WTC11 (cell line): ENCODE results near the gene SMIM22. TPM values are rescaled to one million over a fixed set of nuclear protein-coding genes. Genes with fewer than 3 reads are reported as not detected.

ENCODE experiments used
- ATAC-seq: fragments of 200-7000 bp; cut with Tn5 transposase; 2 replicates; pipeline ENCODE4 v1.10.0; 2021; ENCODE audit warnings: mild to moderate bottlenecking, moderate library complexity
- CTCF ChIA-PET: fragments of 300-600 bp; sonication (Branson Sonifier 250); formaldehyde crosslinking; loops from one replicate; lab custom pipeline; 2021; ENCODE audit warnings: antibody characterized with exemption; lab: Charles Lee
- POLR2A ChIA-PET: fragments of 350-600 bp; sonication (Branson Sonifier 250); formaldehyde crosslinking; loops from one replicate; lab custom pipeline; 2021; ENCODE audit warnings: antibody characterized with exemption; lab: Charles Lee
- DNase-seq: peaks from one replicate; pipeline ENCODE4 v3.0.0; 2021; ENCODE audit warnings: low spot score
- H3K27ac Mint-ChIP-seq: 2 replicates; pipeline ENCODE4 v1.8.0; 2021; ENCODE audit warnings: mixed read lengths
- H3K27me3 Mint-ChIP-seq: 2 replicates; pipeline ENCODE4 v1.8.0; 2021; ENCODE audit warnings: low read depth, mild to moderate bottlenecking, moderate library complexity, mixed read lengths
- H3K36me3 Mint-ChIP-seq: 2 replicates; pipeline ENCODE4 v1.8.0; 2021; ENCODE audit warnings: mixed read lengths
- H3K4me1 Mint-ChIP-seq: 2 replicates; pipeline ENCODE4 v1.8.0; 2022; ENCODE audit warnings: mixed read lengths
- H3K4me3 Mint-ChIP-seq: 2 replicates; pipeline ENCODE4 v1.8.0; 2021; ENCODE audit warnings: mild to moderate bottlenecking, moderate library complexity, mixed read lengths
- H3K9me3 Mint-ChIP-seq: 2 replicates; pipeline ENCODE4 v1.8.0; 2021; ENCODE audit warnings: mixed read lengths
- CBFB ChIP-seq: sonication (generic); formaldehyde crosslinking; IDR thresholded peaks from 2 replicates; pipeline ENCODE4 v1.8.1; 2022; ENCODE audit warnings: mild to moderate bottlenecking, low read depth, missing genetic modification reagents
- ELF4 ChIP-seq: sonication (generic); formaldehyde crosslinking; IDR thresholded peaks from 2 replicates; pipeline ENCODE4 v1.8.1; 2022; ENCODE audit warnings: low read depth, mild to moderate bottlenecking, moderate library complexity, missing genetic modification reagents
- ESRRA ChIP-seq: sonication (generic); formaldehyde crosslinking; IDR thresholded peaks from 2 replicates; pipeline ENCODE4 v1.8.1; 2022; ENCODE audit warnings: mild to moderate bottlenecking, missing genetic modification reagents, borderline replicate concordance
- ETV6 ChIP-seq: sonication (generic); formaldehyde crosslinking; IDR thresholded peaks from 2 replicates; pipeline ENCODE4 v1.8.1; 2022; ENCODE audit warnings: mild to moderate bottlenecking, missing genetic modification reagents
- FOXJ3 ChIP-seq: sonication (generic); formaldehyde crosslinking; IDR thresholded peaks from 2 replicates; pipeline ENCODE4 v1.9.0; 2021; ENCODE audit warnings: missing genetic modification reagents, mild to moderate bottlenecking, borderline replicate concordance
- GABPB1 ChIP-seq: sonication (generic); formaldehyde crosslinking; IDR thresholded peaks from 2 replicates; pipeline ENCODE4 v1.8.1; 2023; ENCODE audit warnings: mild to moderate bottlenecking, missing genetic modification reagents
- GRHL2 ChIP-seq: fragments of 250-450 bp; sonication (Bioruptor Pico); IDR thresholded peaks from 2 replicates; pipeline ENCODE4 v1.8.0; 2022; ENCODE audit warnings: mild to moderate bottlenecking, moderate library complexity; ENCODE audit not compliant: insufficient replicate concordance, severe bottlenecking
- JUN ChIP-seq: sonication (generic); formaldehyde crosslinking; IDR thresholded peaks from 2 replicates; pipeline ENCODE4 v1.8.0; 2023; ENCODE audit warnings: mild to moderate bottlenecking, missing genetic modification reagents
- NFATC4 ChIP-seq: fragments of 250-450 bp; sonication (Bioruptor Pico); IDR thresholded peaks from 2 replicates; pipeline ENCODE4 v1.9.0; 2021; ENCODE audit warnings: mild to moderate bottlenecking
- NR1H2 ChIP-seq: sonication (generic); formaldehyde crosslinking; IDR thresholded peaks from 2 replicates; pipeline ENCODE4 v1.9.0; 2021; ENCODE audit warnings: mild to moderate bottlenecking, moderate library complexity, missing genetic modification reagents
- NR3C1 ChIP-seq: sonication (generic); formaldehyde crosslinking; conservative IDR thresholded peaks from 2 replicates; pipeline ENCODE4 v1.8.1; 2023; ENCODE audit warnings: low read depth, mild to moderate bottlenecking, missing genetic modification reagents
- PRRX2 ChIP-seq: fragments of 250-450 bp; sonication (Bioruptor Pico); IDR thresholded peaks from 2 replicates; pipeline ENCODE4 v1.8.0; 2021; ENCODE audit warnings: mild to moderate bottlenecking
- RELA ChIP-seq: sonication (generic); formaldehyde crosslinking; IDR thresholded peaks from 2 replicates; pipeline ENCODE4 v1.8.1; 2022; ENCODE audit warnings: missing genetic modification reagents, mild to moderate bottlenecking, borderline replicate concordance
- SMAD4 ChIP-seq: sonication (generic); formaldehyde crosslinking; IDR thresholded peaks from 2 replicates; pipeline ENCODE4 v1.8.0; 2022; ENCODE audit warnings: mild to moderate bottlenecking, missing genetic modification reagents
- SOX15 ChIP-seq: fragments of 250-450 bp; sonication (Bioruptor Pico); IDR thresholded peaks from 2 replicates; pipeline ENCODE4 v1.9.0; 2021; ENCODE audit warnings: mild to moderate bottlenecking
- ZNF121 ChIP-seq: sonication (generic); formaldehyde crosslinking; IDR thresholded peaks from 2 replicates; pipeline ENCODE4 v1.8.0; 2023; ENCODE audit warnings: missing genetic modification reagents
- ZNF219 ChIP-seq: sonication (generic); formaldehyde crosslinking; IDR thresholded peaks from 2 replicates; pipeline ENCODE4 v1.8.0; 2023; ENCODE audit warnings: missing genetic modification reagents, mild to moderate bottlenecking, borderline replicate concordance
- ZNF317 ChIP-seq: sonication (generic); formaldehyde crosslinking; IDR thresholded peaks from 2 replicates; pipeline ENCODE4 v1.8.1; 2023; ENCODE audit warnings: low read depth, mild to moderate bottlenecking, moderate library complexity, missing genetic modification reagents, borderline replicate concordance
- ZNF396 ChIP-seq: fragments of 250-450 bp; sonication (Bioruptor Pico); IDR thresholded peaks from 2 replicates; pipeline ENCODE4 v1.8.0; 2021; ENCODE audit warnings: mild to moderate bottlenecking, moderate library complexity, borderline replicate concordance
- ZNF423 ChIP-seq: fragments of 250-450 bp; sonication (Bioruptor Pico); IDR thresholded peaks from 2 replicates; pipeline ENCODE4 v2.1.2; 2022; ENCODE audit warnings: mild to moderate bottlenecking, moderate library complexity
- total RNA-seq: library from RNA; stranded (reverse); gene quantifications from 3 replicates; pipeline ENCODE4 v1.2.3, GENCODE V29; 2021
- TF ChIP-seq, protein P1 (sequence below): sonication (generic); formaldehyde crosslinking; IDR thresholded peaks from 2 replicates; pipeline ENCODE4 v1.8.1; 2022; ENCODE audit warnings: low read depth, missing genetic modification reagents, borderline replicate concordance
- TF ChIP-seq, protein P2 (sequence below): fragments of 250-450 bp; sonication (Bioruptor Pico); IDR thresholded peaks from 2 replicates; pipeline ENCODE4 v1.9.0; 2021; ENCODE audit warnings: mild to moderate bottlenecking
- TF ChIP-seq, protein P3 (sequence below): sonication (generic); formaldehyde crosslinking; IDR thresholded peaks from 2 replicates; pipeline ENCODE4 v1.8.1; 2022; ENCODE audit warnings: missing genetic modification reagents, borderline replicate concordance
- TF ChIP-seq, protein P4 (sequence below): fragments of 250-450 bp; sonication (Bioruptor Pico); IDR thresholded peaks from 2 replicates; pipeline ENCODE4 v1.8.0; 2021; ENCODE audit warnings: mild to moderate bottlenecking
- TF ChIP-seq, protein P5 (sequence below): fragments of 250-450 bp; sonication (Bioruptor Pico); IDR thresholded peaks from 2 replicates; pipeline ENCODE4 v1.9.0; 2021; ENCODE audit warnings: mild to moderate bottlenecking
- TF ChIP-seq, protein P6 (sequence below): sonication (generic); formaldehyde crosslinking; IDR thresholded peaks from 2 replicates; pipeline ENCODE4 v1.8.0; 2022; ENCODE audit warnings: mild to moderate bottlenecking, missing genetic modification reagents

Gene SMIM22
- total RNA-seq, 1 experiment from 2014 or later: not detected

DNA sequence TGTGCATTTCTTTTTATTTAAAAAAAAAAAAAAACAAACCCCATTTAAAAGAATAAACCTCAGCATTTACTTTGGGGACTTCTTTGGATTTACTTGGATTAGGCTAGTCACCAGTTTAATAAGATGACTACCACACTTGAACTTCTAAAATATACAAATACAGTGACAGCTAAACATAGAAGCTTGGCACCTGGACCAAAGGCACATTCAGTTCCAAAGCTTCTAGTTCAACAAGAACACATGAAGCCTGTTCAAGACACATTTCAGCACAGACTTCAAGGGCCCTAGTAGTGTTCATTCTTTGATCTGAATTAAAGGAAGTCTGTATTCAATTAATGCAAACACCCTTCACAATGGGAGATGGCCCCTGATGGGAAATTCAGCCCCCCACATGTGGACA is 18.9 kb downstream of the SMIM22 start:
- ATAC-seq (no peak), DNase-seq (no peak)
- Mint-ChIP-seq H3K9me3 (no peaks in the 10 kb centered on the region), H3K27me3 (no peaks in the 10 kb centered on the region), H3K4me3 (no peak overlapping the region), H3K36me3 (peaks cover 66% of the 10 kb centered on the region), H3K4me1 (no peaks in the 10 kb centered on the region), H3K27ac (no peak overlapping the region)
- POLR2A ChIA-PET: no interaction called here
- CTCF ChIA-PET: interaction anchor here (1.3 kb wide), 1 partner anchor 11 kb away, joined by 6 read pairs; the partner anchor contains the start of gene ROGDI
- no peak for TF ChIP-seq ZNF317 (CRISPR knock-in tag)
- no peak for TF ChIP-seq CBFB (CRISPR knock-in tag)
- TF ChIP-seq FOXJ3 (CRISPR knock-in tag): no peak
- TF ChIP-seq NR3C1 (CRISPR knock-in tag): no peak
- no peak for TF ChIP-seq ZNF396 (CRISPR knock-in tag)
- TF ChIP-seq, protein P1, sequence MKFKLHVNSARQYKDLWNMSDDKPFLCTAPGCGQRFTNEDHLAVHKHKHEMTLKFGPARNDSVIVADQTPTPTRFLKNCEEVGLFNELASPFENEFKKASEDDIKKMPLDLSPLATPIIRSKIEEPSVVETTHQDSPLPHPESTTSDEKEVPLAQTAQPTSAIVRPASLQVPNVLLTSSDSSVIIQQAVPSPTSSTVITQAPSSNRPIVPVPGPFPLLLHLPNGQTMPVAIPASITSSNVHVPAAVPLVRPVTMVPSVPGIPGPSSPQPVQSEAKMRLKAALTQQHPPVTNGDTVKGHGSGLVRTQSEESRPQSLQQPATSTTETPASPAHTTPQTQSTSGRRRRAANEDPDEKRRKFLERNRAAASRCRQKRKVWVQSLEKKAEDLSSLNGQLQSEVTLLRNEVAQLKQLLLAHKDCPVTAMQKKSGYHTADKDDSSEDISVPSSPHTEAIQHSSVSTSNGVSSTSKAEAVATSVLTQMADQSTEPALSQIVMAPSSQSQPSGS (CRISPR knock-in tag): no peak
- no peak for TF ChIP-seq ZNF423 (CRISPR knock-in tag)
- no peak for TF ChIP-seq SOX15 (CRISPR knock-in tag)
- TF ChIP-seq RELA (CRISPR knock-in tag): no peak
- TF ChIP-seq, protein P2, sequence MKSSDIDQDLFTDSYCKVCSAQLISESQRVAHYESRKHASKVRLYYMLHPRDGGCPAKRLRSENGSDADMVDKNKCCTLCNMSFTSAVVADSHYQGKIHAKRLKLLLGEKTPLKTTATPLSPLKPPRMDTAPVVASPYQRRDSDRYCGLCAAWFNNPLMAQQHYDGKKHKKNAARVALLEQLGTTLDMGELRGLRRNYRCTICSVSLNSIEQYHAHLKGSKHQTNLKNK (CRISPR knock-in tag): no peak
- no peak for TF ChIP-seq GABPB1 (CRISPR knock-in tag)
- TF ChIP-seq ZNF121 (CRISPR knock-in tag): no peak

DNA sequence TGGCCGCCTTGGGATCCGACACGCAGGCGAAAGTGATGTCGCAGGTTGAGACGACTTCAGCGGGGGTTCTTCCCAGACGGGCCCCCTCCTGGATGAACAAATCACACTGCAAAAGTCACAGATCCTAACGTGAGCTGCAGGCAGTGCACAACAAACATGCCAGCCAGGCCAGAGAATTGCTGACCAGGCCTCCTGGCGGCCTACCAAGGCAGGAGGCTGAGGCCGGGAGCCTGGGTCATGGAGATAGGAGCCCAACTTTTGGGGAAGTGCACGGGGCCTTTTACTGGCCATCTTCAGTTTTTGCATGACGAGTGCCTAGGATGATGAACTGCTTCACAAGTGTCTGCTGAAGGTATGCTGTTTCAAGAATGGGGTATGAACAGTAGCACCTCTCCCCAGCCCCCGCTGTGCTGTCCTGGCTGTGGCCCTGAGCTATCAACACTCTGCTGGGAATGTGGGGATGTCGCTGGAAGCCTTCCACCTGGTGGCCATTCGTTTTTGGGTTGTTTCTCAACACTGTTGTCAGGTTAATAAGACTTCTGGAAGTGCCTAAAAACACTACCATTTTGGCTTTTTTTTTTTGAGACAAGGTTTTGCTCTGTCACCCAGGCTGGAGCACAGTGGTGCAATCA is 19.5 kb downstream of the SMIM22 start:
- H3K4me3 Mint-ChIP-seq: no peak overlapping the region
- ChIA-PET CTCF (interaction anchor here (0.7 to 1.3 kb wide), 5 partner anchors 12 to 211 kb away, joined by 3 to 7 read pairs (median 3); partner anchors contain the start of genes ANKS3, DNAAF8 and ROGDI), POLR2A (no interaction called here)
- no peaks in the 10 kb centered on the region for H3K27me3 Mint-ChIP-seq
- no peak for DNase-seq
- no peak; the same call in 1 of the 2 replicates for ATAC-seq
- H3K4me1 Mint-ChIP-seq: no peaks in the 10 kb centered on the region
- peaks cover 67% of the 10 kb centered on the region for H3K36me3 Mint-ChIP-seq
- TF ChIP-seq ZNF317 (CRISPR knock-in tag): no peak
- TF ChIP-seq ELF4 (CRISPR knock-in tag): no peak
- no peak for TF ChIP-seq NR1H2 (CRISPR knock-in tag)
- TF ChIP-seq, protein P3, sequence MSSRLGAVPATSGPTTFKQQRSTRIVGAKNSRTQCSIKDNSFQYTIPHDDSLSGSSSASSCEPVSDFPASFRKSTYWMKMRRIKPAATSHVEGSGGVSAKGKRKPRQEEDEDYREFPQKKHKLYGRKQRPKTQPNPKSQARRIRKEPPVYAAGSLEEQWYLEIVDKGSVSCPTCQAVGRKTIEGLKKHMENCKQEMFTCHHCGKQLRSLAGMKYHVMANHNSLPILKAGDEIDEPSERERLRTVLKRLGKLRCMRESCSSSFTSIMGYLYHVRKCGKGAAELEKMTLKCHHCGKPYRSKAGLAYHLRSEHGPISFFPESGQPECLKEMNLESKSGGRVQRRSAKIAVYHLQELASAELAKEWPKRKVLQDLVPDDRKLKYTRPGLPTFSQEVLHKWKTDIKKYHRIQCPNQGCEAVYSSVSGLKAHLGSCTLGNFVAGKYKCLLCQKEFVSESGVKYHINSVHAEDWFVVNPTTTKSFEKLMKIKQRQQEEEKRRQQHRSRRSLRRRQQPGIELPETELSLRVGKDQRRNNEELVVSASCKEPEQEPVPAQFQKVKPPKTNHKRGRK: no peak
- TF ChIP-seq ESRRA (CRISPR knock-in tag): no peak
- TF ChIP-seq PRRX2 (CRISPR knock-in tag): no peak
- TF ChIP-seq, protein P4, sequence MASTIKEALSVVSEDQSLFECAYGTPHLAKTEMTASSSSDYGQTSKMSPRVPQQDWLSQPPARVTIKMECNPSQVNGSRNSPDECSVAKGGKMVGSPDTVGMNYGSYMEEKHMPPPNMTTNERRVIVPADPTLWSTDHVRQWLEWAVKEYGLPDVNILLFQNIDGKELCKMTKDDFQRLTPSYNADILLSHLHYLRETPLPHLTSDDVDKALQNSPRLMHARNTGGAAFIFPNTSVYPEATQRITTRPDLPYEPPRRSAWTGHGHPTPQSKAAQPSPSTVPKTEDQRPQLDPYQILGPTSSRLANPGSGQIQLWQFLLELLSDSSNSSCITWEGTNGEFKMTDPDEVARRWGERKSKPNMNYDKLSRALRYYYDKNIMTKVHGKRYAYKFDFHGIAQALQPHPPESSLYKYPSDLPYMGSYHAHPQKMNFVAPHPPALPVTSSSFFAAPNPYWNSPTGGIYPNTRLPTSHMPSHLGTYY (CRISPR knock-in tag): no peak
- no peak for TF ChIP-seq ETV6 (CRISPR knock-in tag)
- no peak for TF ChIP-seq GRHL2 (CRISPR knock-in tag)
- no peak for TF ChIP-seq SMAD4
- TF ChIP-seq NFATC4 (CRISPR knock-in tag): no peak
- no peak for TF ChIP-seq FOXJ3 (CRISPR knock-in tag)
- TF ChIP-seq ZNF219 (CRISPR knock-in tag): no peak
- TF ChIP-seq JUN (CRISPR knock-in tag): no peak
- TF ChIP-seq, protein P5, sequence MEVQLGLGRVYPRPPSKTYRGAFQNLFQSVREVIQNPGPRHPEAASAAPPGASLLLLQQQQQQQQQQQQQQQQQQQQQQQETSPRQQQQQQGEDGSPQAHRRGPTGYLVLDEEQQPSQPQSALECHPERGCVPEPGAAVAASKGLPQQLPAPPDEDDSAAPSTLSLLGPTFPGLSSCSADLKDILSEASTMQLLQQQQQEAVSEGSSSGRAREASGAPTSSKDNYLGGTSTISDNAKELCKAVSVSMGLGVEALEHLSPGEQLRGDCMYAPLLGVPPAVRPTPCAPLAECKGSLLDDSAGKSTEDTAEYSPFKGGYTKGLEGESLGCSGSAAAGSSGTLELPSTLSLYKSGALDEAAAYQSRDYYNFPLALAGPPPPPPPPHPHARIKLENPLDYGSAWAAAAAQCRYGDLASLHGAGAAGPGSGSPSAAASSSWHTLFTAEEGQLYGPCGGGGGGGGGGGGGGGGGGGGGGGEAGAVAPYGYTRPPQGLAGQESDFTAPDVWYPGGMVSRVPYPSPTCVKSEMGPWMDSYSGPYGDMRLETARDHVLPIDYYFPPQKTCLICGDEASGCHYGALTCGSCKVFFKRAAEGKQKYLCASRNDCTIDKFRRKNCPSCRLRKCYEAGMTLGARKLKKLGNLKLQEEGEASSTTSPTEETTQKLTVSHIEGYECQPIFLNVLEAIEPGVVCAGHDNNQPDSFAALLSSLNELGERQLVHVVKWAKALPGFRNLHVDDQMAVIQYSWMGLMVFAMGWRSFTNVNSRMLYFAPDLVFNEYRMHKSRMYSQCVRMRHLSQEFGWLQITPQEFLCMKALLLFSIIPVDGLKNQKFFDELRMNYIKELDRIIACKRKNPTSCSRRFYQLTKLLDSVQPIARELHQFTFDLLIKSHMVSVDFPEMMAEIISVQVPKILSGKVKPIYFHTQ (CRISPR knock-in tag): no peak
- TF ChIP-seq, protein P6, sequence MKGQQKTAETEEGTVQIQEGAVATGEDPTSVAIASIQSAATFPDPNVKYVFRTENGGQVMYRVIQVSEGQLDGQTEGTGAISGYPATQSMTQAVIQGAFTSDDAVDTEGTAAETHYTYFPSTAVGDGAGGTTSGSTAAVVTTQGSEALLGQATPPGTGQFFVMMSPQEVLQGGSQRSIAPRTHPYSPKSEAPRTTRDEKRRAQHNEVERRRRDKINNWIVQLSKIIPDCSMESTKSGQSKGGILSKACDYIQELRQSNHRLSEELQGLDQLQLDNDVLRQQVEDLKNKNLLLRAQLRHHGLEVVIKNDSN (CRISPR knock-in tag): no peak
- H3K9me3 Mint-ChIP-seq: no peaks in the 10 kb centered on the region
- H3K27ac Mint-ChIP-seq: no peak overlapping the region
